GM23338 (cell line): Measurements from ENCODE around the gene LPAR1.

Experiments used
- CTCF ChIP-seq, 2 experiments: fragments of 200-600 bp in 1 of 2; sonication (generic) in 1 of 2; conservative IDR thresholded peaks; 2 replicates each; pipeline versions ENCODE4 v1.5.1 to v1.6.1; 2016 to 2017; ENCODE audit warnings: antibody characterized with exemption in 2 of 2, low read depth in 2 of 2, mild to moderate bottlenecking in 2 of 2, moderate library complexity in 1 of 2
- EZH2 ChIP-seq: fragments of 200-600 bp; sonication (generic); IDR thresholded peaks from one replicate; pipeline ENCODE4 v1.8.0; 2017; ENCODE audit warnings: antibody characterized with exemption, mild to moderate bottlenecking, low read depth; ENCODE audit not compliant: unreplicated experiment
- EZH2phosphoT487 ChIP-seq: fragments of 200-600 bp; sonication (generic); IDR thresholded peaks from one replicate; pipeline ENCODE4 v1.8.1; 2018; ENCODE audit warnings: antibody characterized with exemption; ENCODE audit not compliant: unreplicated experiment

GRCh38 chr9:110936719-110937452 is 101.4 kb downstream of the LPAR1 start:
- TF ChIP-seq CTCF (conservative IDR thresholded peaks at IDR 0.05; ENCODE audit: low read depth in 2 of 2) (no peak), EZH2phosphoT487 (no peak), EZH2 (no peak)
